Measurements from ENCODE around the gene ACSL4.

Gene ACSL4

DNA sequence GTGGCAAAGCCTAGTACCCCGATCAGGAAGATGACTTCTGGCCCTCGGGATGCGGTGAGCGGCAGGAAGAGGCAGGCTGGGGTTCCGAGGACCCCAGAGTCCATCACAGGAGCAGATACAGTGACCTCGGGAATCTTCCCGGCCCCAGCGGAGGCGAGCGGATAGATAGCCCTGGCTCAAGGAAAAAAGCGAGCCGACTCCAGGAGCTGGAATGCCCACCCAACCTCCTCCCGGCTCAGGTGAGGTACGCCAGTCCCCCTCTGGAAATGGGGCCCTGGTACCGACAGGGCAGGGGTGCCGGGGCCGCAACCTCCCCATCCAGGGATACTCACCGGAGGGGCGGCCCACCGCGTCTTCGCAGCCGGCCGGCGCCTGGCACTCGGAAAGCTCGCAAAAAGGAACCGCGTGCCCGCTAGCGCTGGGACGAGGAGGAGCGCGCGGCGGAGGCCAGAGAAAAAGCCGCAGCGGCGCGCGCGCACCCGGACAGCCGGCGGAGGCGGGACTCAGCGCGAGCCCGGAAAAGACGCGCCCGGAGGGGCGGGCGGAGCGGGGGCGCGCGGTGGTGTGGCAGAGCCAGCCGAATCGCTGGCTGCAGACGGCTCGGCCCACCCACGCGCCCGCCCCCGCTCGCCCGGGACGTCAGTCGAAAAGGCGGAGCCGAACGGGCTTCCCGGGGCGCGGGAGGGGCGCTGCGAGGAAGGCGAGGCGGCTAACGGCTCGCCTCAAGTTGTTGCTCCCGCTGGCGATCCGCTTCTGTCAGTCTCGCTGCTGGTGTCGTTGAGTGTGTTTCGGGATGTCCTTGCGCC, at the start of gene ACSL4:
TSS of gene ACSL4 (minus strand) at position 451 of the 806 bp plus-strand sequence. CDS start 49,894 bp downstream, outside the sequence.
- H3K36me3 ChIP-seq (ENCODE audit: insufficient read depth, low read length): no peaks in the 10 kb centered on the region
- no peaks in the 10 kb centered on the region for H3K9me2 ChIP-seq (replicated peaks; ENCODE audit: low read depth, low read length)
- H3F3A ChIP-seq (ENCODE audit: low read depth): no peaks in the 10 kb centered on the region
- H3K4me2 ChIP-seq (ENCODE audit: low read depth, low read length, poor library complexity, severe bottlenecking): peak within 1 kb of the TSS; percentile 78
- no peaks in the 10 kb centered on the region for H3K27me3 ChIP-seq (ENCODE audit: insufficient read depth, low read length, poor library complexity, severe bottlenecking)
- H3K4me3 ChIP-seq (ENCODE audit: low read length, poor library complexity, severe bottlenecking): peak within 1 kb of the TSS; percentile 84
- no peak for TF ChIP-seq EZH2phosphoT487 (IDR thresholded peaks at IDR 0.05; ENCODE audit: borderline replicate concordance)
- TF ChIP-seq, protein P1, sequence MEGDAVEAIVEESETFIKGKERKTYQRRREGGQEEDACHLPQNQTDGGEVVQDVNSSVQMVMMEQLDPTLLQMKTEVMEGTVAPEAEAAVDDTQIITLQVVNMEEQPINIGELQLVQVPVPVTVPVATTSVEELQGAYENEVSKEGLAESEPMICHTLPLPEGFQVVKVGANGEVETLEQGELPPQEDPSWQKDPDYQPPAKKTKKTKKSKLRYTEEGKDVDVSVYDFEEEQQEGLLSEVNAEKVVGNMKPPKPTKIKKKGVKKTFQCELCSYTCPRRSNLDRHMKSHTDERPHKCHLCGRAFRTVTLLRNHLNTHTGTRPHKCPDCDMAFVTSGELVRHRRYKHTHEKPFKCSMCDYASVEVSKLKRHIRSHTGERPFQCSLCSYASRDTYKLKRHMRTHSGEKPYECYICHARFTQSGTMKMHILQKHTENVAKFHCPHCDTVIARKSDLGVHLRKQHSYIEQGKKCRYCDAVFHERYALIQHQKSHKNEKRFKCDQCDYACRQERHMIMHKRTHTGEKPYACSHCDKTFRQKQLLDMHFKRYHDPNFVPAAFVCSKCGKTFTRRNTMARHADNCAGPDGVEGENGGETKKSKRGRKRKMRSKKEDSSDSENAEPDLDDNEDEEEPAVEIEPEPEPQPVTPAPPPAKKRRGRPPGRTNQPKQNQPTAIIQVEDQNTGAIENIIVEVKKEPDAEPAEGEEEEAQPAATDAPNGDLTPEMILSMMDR (conservative IDR thresholded peaks at IDR 0.05; ENCODE audit: low read length): no peak
- H3K9ac ChIP-seq (ENCODE audit: low read depth, low read length, poor library complexity, severe bottlenecking): peak within 1 kb of the TSS; percentile 99
- H4K20me1 ChIP-seq (ENCODE audit: insufficient read depth, low read length, poor library complexity, severe bottlenecking): peaks cover 33% of the 10 kb centered on the region
- peaks cover 24% of the 10 kb centered on the region for H3K4me1 ChIP-seq (ENCODE audit: insufficient read depth, low read length, poor library complexity, severe bottlenecking)
- no peaks in the 10 kb centered on the region for H3K9me3 ChIP-seq (ENCODE audit: insufficient read depth, low read depth, low read length)
- H3K79me2 ChIP-seq (ENCODE audit: insufficient read depth, low read length): peaks cover 50% of the 10 kb centered on the region
- peak within 1 kb of the TSS; percentile 83 for H2AFZ ChIP-seq (ENCODE audit: low read length)

DNA sequence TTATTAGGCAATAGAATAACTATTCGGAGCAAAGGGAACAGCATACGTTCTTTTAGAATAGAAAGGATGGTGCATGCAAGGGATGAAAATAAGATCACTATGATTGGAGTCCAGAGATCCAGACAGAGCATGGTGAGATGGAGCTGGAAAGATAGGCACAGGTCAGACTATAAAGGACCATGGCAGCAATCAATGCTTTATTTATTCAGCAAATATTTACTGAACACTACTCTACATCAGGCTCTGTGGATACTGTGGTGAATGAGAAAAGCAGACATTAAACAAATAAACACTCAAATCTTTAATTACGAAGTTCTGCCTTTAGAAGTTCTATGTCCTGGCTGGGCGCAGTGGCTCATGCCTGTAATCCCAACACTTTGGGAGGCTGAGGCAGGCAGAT, 44.7 kb upstream of the ACSL4 start:
- Histone ChIP-seq H3K36me3 (ENCODE audit: insufficient read depth, low read length) (no peaks in the 10 kb centered on the region), H4K20me1 (ENCODE audit: insufficient read depth, low read length, poor library complexity, severe bottlenecking) (no peaks in the 10 kb centered on the region), H2AFZ (ENCODE audit: low read length) (no peak overlapping the region), H3K27me3 (ENCODE audit: insufficient read depth, low read length, poor library complexity, severe bottlenecking) (no peaks in the 10 kb centered on the region), H3K9me3 (ENCODE audit: insufficient read depth, low read depth, low read length) (no peaks in the 10 kb centered on the region), H3K4me1 (ENCODE audit: insufficient read depth, low read length, poor library complexity, severe bottlenecking) (peaks cover 18% of the 10 kb centered on the region), H3K4me2 (ENCODE audit: low read depth, low read length, poor library complexity, severe bottlenecking) (no peak overlapping the region), H3K79me2 (ENCODE audit: insufficient read depth, low read length) (no peaks in the 10 kb centered on the region), H3F3A (ENCODE audit: low read depth) (no peaks in the 10 kb centered on the region), H3K9me2 (replicated peaks; ENCODE audit: low read depth, low read length) (no peaks in the 10 kb centered on the region), H3K4me3 (ENCODE audit: low read length, poor library complexity, severe bottlenecking) (no peak overlapping the region), H3K9ac (ENCODE audit: low read depth, low read length, poor library complexity, severe bottlenecking) (no peak overlapping the region)
- no peak for TF ChIP-seq EZH2phosphoT487 (IDR thresholded peaks at IDR 0.05; ENCODE audit: borderline replicate concordance)
- TF ChIP-seq, protein P1 (conservative IDR thresholded peaks at IDR 0.05; ENCODE audit: low read length): no peak

DNA sequence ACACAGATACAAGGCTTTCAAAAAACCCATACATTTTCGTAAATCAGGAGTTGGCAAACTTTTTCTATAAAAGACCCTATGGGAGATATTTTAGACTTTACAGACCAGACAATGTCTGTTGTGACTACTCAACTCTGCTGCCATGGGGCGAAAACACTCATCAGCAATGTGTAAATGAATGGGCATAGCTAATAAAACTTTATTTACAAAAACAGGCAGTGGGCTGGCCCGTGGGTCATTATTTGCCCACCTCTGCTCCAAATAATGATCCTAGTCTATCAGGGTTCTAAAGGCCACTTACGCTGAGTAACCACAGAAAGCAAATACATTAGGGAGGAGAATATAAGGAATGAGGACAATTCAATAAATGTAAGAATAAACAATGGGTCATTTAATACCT, 43.9 kb upstream of the ACSL4 start:
- no peak for TF ChIP-seq EZH2phosphoT487 (IDR thresholded peaks at IDR 0.05; ENCODE audit: borderline replicate concordance)
- TF ChIP-seq, protein P1 (conservative IDR thresholded peaks at IDR 0.05; ENCODE audit: low read length): no peak
- H3K9me3 ChIP-seq (ENCODE audit: insufficient read depth, low read depth, low read length): no peaks in the 10 kb centered on the region
- no peak overlapping the region for H2AFZ ChIP-seq (ENCODE audit: low read length)
- H3F3A ChIP-seq (ENCODE audit: low read depth): no peaks in the 10 kb centered on the region
- H4K20me1 ChIP-seq (ENCODE audit: insufficient read depth, low read length, poor library complexity, severe bottlenecking): no peaks in the 10 kb centered on the region
- H3K9me2 ChIP-seq (replicated peaks; ENCODE audit: low read depth, low read length): no peaks in the 10 kb centered on the region
- no peaks in the 10 kb centered on the region for H3K79me2 ChIP-seq (ENCODE audit: insufficient read depth, low read length)
- H3K4me3 ChIP-seq (ENCODE audit: low read length, poor library complexity, severe bottlenecking): no peak overlapping the region
- H3K36me3 ChIP-seq (ENCODE audit: insufficient read depth, low read length): no peaks in the 10 kb centered on the region
- no peak overlapping the region for H3K4me2 ChIP-seq (ENCODE audit: low read depth, low read length, poor library complexity, severe bottlenecking)
- H3K27me3 ChIP-seq (ENCODE audit: insufficient read depth, low read length, poor library complexity, severe bottlenecking): no peaks in the 10 kb centered on the region
- H3K9ac ChIP-seq (ENCODE audit: low read depth, low read length, poor library complexity, severe bottlenecking): no peak overlapping the region
- H3K4me1 ChIP-seq (ENCODE audit: insufficient read depth, low read length, poor library complexity, severe bottlenecking): peaks cover 14% of the 10 kb centered on the region

Data from Loucy (cell line).